Tibial artery (tissue), 4 donors: ENCODE measurements around the gene GCNA.
"Not testable (repeated sequence)": the region's sequence is repeated elsewhere in the genome, so short reads cannot be mapped to it uniquely, and the experiment has no call there.

Experiments used
- DNase-seq, 2 donors: peaks; one replicate each; pipeline ENCODE4 v3.0.0-alpha.2; 2019
- H3K27ac ChIP-seq, 2 donors: fragments of 200-600 bp; sonication (generic) in 1 of 2; 1 replicate in 1 of 2; 2 replicates in 1 of 2; pipeline ENCODE4 v1.5.1; 2018 to 2019; ENCODE audit warnings: mild to moderate bottlenecking in 1 of 2
- H3K27me3 ChIP-seq, 2 donors: fragments of 200-600 bp; sonication (generic) in 1 of 2; one replicate each; pipeline versions ENCODE4 v1.5.1 to v1.6.0; 2016 to 2019
- H3K36me3 ChIP-seq, 3 donors: fragments of 200-600 bp; sonication (generic) in 2 of 3; one replicate each; pipeline ENCODE4 v1.5.1; 2016 to 2019; ENCODE audit warnings: mild to moderate bottlenecking in 2 of 3
- H3K4me1 ChIP-seq, 4 donors: fragments of 200-600 bp; sonication (generic) in 2 of 4; 1 replicate in 3 of 4; 2 replicates in 1 of 4; pipeline ENCODE4 v1.5.1; 2016 to 2019
- H3K4me3 ChIP-seq, 2 donors: fragments of 200-600 bp; sonication (generic) in 1 of 2; 1 replicate in 1 of 2; 2 replicates in 1 of 2; pipeline ENCODE4 v1.5.1; 2018 to 2019; ENCODE audit warnings: mild to moderate bottlenecking in 2 of 2
- H3K9me3 ChIP-seq, 3 donors: fragments of 200-600 bp; sonication (generic) in 1 of 3; one replicate each; pipeline ENCODE4 v1.5.1; 2016 to 2019
- CTCF ChIP-seq, 2 experiments: fragments of 200-600 bp in 1 of 2; fragments of 450-650 bp in 1 of 2; IDR thresholded peaks; one replicate each; pipeline ENCODE4 v1.5.1; 2017 to 2019; ENCODE audit warnings: antibody characterized with exemption in 2 of 2, mild to moderate bottlenecking in 1 of 2, moderate library complexity in 1 of 2
- intact Hi-C: fragments of 100-400 bp; cut with DNase I; formaldehyde crosslinking; loops from one replicate; pipeline ENCODE4 v1.15.0; 2023; ENCODE audit warnings: low total_unique reads

Gene GCNA

GRCh38 chrX:71604796-71605568 lies 26.7 kb downstream of the GCNA start:
- intact Hi-C loops: no loop called here
- H3K27ac ChIP-seq: no peak overlapping the region
- DNase-seq: no peak
- no peak overlapping the region for H3K4me3 ChIP-seq
- H3K36me3 ChIP-seq: peaks cover 25 to 73% (median 52%) of the 10 kb centered on the region in 3 donors
- H3K4me1 ChIP-seq: no peaks in the 10 kb centered on the region
- no peaks in the 10 kb centered on the region for H3K9me3 ChIP-seq
- TF ChIP-seq CTCF (IDR thresholded peaks at IDR 0.05): no peak
- no peaks in the 10 kb centered on the region for H3K27me3 ChIP-seq

- Histone ChIP-seq H3K27ac (no peak overlapping the region), H3K4me1 (no peaks in the 10 kb centered on the region), H3K9me3 (no peaks in the 10 kb centered on the region), H3K4me3 (no peak overlapping the region), H3K27me3 (no peaks in the 10 kb centered on the region), H3K36me3 (peaks cover 21 to 73% (median 62%) of the 10 kb centered on the region in 3 donors)
- no peak for DNase-seq
- TF ChIP-seq CTCF (IDR thresholded peaks at IDR 0.05): no peak
- intact Hi-C loops: no loop called here
Measured at GRCh38 chrX:71606536-71607216, 28.4 kb downstream of the GCNA start.

DNA sequence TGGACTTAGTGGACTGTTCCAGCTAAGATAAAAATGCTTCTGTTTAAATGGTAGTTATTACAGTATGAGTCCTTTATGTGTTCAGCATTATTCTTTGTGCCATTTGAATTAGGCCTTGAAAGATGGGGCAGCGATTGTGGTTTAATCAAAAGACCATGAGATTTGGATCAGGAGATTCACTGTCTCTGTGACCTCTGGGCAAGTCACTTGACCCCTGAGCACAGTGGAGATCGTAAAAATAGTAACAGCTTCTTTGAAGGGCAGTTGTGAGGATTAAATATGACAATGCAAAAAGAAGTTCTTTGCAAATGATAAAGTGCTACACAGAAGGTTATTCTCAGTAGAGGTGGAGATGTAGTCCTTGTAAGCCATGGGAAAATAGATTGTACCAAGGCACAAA lies 29.3 kb downstream of the GCNA start:
- no peak overlapping the region for H3K4me3 ChIP-seq
- no peak for DNase-seq
- H3K27me3 ChIP-seq: no peaks in the 10 kb centered on the region
- H3K9me3 ChIP-seq: no peaks in the 10 kb centered on the region
- H3K27ac ChIP-seq: no peak overlapping the region
- intact Hi-C loops: no loop called here
- no peak for TF ChIP-seq CTCF (IDR thresholded peaks at IDR 0.05)
- H3K4me1 ChIP-seq: no peaks in the 10 kb centered on the region
- peaks cover 19 to 73% (median 64%) of the 10 kb centered on the region in 3 donors for H3K36me3 ChIP-seq

DNA sequence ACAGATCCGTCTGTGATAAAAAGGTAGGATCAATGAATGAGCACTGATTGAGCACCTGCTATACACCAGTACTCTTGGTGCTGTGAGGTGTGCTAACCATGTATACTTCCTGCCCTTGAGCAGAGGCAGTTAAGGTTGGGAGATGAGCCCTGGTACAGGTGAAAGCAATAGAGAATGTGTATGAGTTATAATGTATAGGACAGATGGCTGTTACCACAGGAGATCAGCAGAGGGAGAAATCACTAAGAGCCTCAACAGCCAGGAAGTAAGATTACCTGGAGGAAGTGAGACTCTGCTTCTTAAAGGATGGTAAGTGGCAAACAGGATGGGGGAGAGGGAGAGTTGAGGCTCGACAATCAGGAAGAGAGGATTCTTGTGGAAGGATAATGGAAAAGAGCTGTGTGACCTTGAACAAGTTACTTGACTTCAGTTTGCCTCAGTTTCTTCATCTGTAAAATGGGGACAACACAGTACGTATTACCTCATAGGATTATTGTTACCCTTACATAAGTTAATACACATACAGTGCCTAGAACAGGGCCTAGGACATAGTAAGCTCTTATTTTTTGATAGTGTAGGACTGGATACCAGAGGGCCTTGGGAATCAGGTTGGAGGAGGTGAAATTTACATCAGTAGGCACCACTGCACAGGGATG lies 31.0 kb downstream of the GCNA start:
- Histone ChIP-seq H3K4me1 (no peaks in the 10 kb centered on the region), H3K9me3 (no peaks in the 10 kb centered on the region), H3K4me3 (no peak overlapping the region), H3K27me3 (no peaks in the 10 kb centered on the region), H3K36me3 (peaks cover 22 to 75% (median 67%) of the 10 kb centered on the region in 3 donors), H3K27ac (no peak overlapping the region)
- TF ChIP-seq CTCF (IDR thresholded peaks at IDR 0.05): no peak
- DNase-seq: no peak
- intact Hi-C loops: no loop called here

GRCh38 chrX:71611736-71612135 lies 33.5 kb downstream of the GCNA start:
- H3K4me3 ChIP-seq, H3K27me3 ChIP-seq, intact Hi-C loops, H3K27ac ChIP-seq, DNase-seq, H3K9me3 ChIP-seq, H3K4me1 ChIP-seq: not testable (repeated sequence)
- peaks cover 8 to 66% (median 53%) of the 10 kb centered on the region in 3 donors for H3K36me3 ChIP-seq

DNA sequence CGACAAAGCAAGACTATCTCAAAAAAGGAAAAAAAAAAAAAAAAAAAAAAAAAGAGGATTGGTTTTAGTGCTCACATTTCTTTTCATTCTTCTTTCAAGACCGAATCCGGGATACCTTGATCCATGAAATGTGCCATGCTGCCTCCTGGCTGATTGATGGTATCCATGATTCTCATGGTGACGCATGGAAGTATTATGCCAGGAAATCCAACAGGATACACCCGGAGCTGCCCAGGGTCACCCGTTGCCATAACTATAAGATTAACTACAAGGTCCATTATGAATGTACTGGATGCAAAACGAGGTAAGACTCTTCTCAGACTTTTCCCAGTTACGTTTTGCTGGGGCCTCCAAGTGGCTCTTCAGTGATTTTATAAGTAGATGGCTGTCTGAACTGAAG lies 34.0 kb downstream of the GCNA start:
- no peak for DNase-seq
- Histone ChIP-seq H3K9me3 (no peaks in the 10 kb centered on the region), H3K4me1 (no peaks in the 10 kb centered on the region), H3K27ac (no peak overlapping the region), H3K36me3 (peaks cover 8 to 66% (median 53%) of the 10 kb centered on the region in 3 donors), H3K27me3 (no peaks in the 10 kb centered on the region), H3K4me3 (no peak overlapping the region)
- intact Hi-C loops: no loop called here
- no peak for TF ChIP-seq CTCF (IDR thresholded peaks at IDR 0.05)
